ENCODE measurements around the gene CDA.

Gene CDA

DNA sequence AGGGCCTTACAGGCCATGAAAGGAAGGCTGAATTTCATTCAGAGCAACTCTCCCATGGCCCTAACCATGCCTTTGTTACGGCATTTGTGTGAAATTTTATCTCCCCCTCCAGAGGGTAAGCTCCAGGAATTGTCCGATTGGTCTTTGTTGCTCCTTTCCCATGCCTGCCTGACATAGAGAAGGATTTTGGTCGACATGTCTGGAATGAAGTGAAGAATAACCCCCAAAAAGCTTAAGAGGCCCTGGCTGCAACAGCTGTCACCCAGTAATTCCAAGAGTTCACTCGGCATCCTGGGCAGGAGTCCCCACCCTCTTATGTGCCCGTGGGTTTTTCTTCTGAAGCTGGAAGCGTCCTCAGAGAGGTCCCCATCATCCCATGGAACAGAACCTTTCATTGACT lies 20.6 kb downstream of the CDA start:
- Histone ChIP-seq H3K9me3 (ENCODE audit: insufficient read depth, low read length) (no peaks in the 10 kb centered on the region), H3F3A (ENCODE audit: insufficient read depth) (no peaks in the 10 kb centered on the region; the same call in 1 of the 2 replicates), H3K27me3 (ENCODE audit: low read length) (no peaks in the 10 kb centered on the region), H3K9me2 (replicated peaks; ENCODE audit: insufficient read depth, low read length) (no peaks in the 10 kb centered on the region), H3K36me3 (ENCODE audit: low read length) (no peaks in the 10 kb centered on the region), H4K20me1 (ENCODE audit: low read depth, low read length) (no peaks in the 10 kb centered on the region), H3K4me3 (ENCODE audit: insufficient read depth, low read length, poor library complexity, severe bottlenecking) (no peak overlapping the region), H3K27ac (ENCODE audit: low read depth, low read length) (no peak overlapping the region), H3K79me2 (ENCODE audit: insufficient read depth, low read length) (no peaks in the 10 kb centered on the region), H3K4me2 (ENCODE audit: low read depth, low read length, poor library complexity, severe bottlenecking) (no peak overlapping the region), H2AFZ (ENCODE audit: low read depth, low read length, severe bottlenecking) (no peak overlapping the region), H3K9ac (ENCODE audit: low read length) (no peak overlapping the region)
- TF ChIP-seq CTCF (IDR thresholded peaks at IDR 0.05; ENCODE audit: insufficient read depth, low read length, poor library complexity, severe bottlenecking), result no peak
- TF ChIP-seq EZH2phosphoT487 (conservative IDR thresholded peaks at IDR 0.05; ENCODE audit: low read length), result no peak

DNA sequence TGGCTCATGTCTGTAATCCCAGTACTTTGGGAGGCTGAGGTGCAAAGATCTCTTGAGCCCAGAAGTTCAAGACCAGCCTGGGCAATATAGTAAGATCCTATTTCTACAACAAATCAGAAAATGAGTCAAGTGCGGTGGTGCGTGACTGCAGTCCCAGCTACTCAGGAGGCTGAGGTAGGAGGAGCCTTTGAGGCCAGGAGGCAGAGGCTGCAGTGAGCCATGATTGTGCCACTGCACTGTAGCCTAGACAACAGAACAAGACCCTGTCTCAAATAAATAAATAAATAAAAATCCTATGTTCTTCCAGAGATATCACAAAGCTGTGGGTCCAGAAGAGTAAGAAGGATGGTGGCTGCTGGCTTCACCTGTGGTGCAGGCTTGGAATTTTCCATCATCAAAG lies 22.1 kb downstream of the CDA start:
- H3K4me2 ChIP-seq (ENCODE audit: low read depth, low read length, poor library complexity, severe bottlenecking), result no peak overlapping the region
- H3K27ac ChIP-seq (ENCODE audit: low read depth, low read length), result no peak overlapping the region
- no peak overlapping the region for H3K9ac ChIP-seq (ENCODE audit: low read length)
- no peaks in the 10 kb centered on the region; the same call in 1 of the 2 replicates for H3F3A ChIP-seq (ENCODE audit: insufficient read depth)
- no peaks in the 10 kb centered on the region for H3K36me3 ChIP-seq (ENCODE audit: low read length)
- H3K27me3 ChIP-seq (ENCODE audit: low read length), result no peaks in the 10 kb centered on the region
- H4K20me1 ChIP-seq (ENCODE audit: low read depth, low read length), result no peaks in the 10 kb centered on the region
- TF ChIP-seq EZH2phosphoT487 (conservative IDR thresholded peaks at IDR 0.05; ENCODE audit: low read length) (no peak), CTCF (IDR thresholded peaks at IDR 0.05; ENCODE audit: insufficient read depth, low read length, poor library complexity, severe bottlenecking) (no peak)
- no peak overlapping the region for H2AFZ ChIP-seq (ENCODE audit: low read depth, low read length, severe bottlenecking)
- no peaks in the 10 kb centered on the region for H3K9me3 ChIP-seq (ENCODE audit: insufficient read depth, low read length)
- no peaks in the 10 kb centered on the region for H3K79me2 ChIP-seq (ENCODE audit: insufficient read depth, low read length)
- H3K9me2 ChIP-seq (replicated peaks; ENCODE audit: insufficient read depth, low read length), result no peaks in the 10 kb centered on the region
- H3K4me3 ChIP-seq (ENCODE audit: insufficient read depth, low read length, poor library complexity, severe bottlenecking), result no peak overlapping the region

DNA sequence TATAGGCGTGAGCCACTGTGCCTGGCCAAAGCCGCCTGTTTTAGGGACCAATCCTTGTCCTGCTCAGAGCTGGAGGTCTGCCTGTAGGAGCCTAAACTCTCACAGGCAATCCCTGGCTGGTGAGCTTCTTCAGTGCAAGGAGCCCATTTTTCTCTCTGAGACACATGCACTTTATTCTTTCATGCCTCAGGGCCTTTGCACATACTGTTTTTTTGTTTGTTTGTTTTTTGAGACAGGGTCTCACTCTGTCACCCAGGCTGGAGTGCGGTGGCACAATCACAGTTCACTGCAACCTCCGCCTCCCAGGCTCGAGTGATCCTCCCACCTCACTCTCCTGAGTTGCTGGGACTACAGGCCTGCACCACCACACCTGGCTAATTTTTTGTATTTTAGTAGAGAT lies 22.8 kb downstream of the CDA start:
- Histone ChIP-seq H3K9ac (ENCODE audit: low read length) (no peak overlapping the region), H3K9me3 (ENCODE audit: insufficient read depth, low read length) (no peaks in the 10 kb centered on the region), H4K20me1 (ENCODE audit: low read depth, low read length) (no peaks in the 10 kb centered on the region), H2AFZ (ENCODE audit: low read depth, low read length, severe bottlenecking) (no peak overlapping the region), H3K4me3 (ENCODE audit: insufficient read depth, low read length, poor library complexity, severe bottlenecking) (no peak overlapping the region), H3K79me2 (ENCODE audit: insufficient read depth, low read length) (no peaks in the 10 kb centered on the region), H3K27ac (ENCODE audit: low read depth, low read length) (no peak overlapping the region), H3K4me2 (ENCODE audit: low read depth, low read length, poor library complexity, severe bottlenecking) (no peak overlapping the region), H3K9me2 (replicated peaks; ENCODE audit: insufficient read depth, low read length) (no peaks in the 10 kb centered on the region), H3K27me3 (ENCODE audit: low read length) (no peaks in the 10 kb centered on the region), H3K36me3 (ENCODE audit: low read length) (no peaks in the 10 kb centered on the region), H3F3A (ENCODE audit: insufficient read depth) (no peaks in the 10 kb centered on the region; the same call in 1 of the 2 replicates)
- no peak for TF ChIP-seq CTCF (IDR thresholded peaks at IDR 0.05; ENCODE audit: insufficient read depth, low read length, poor library complexity, severe bottlenecking)
- no peak for TF ChIP-seq EZH2phosphoT487 (conservative IDR thresholded peaks at IDR 0.05; ENCODE audit: low read length)

Measured in SU-DHL-6 (cell line).